Brain microvascular endothelial cell (primary cell): Measurements from ENCODE around the gene PDE11A.
A peak's percentile ranks its signal among the peaks of the same experiment; 100 is the strongest.

Experiments
- DNase-seq: peaks from one replicate; pipeline ENCODE4 v3.0.0-alpha.2; 2020
- H3K27ac ChIP-seq: fragments of 250-450 bp; sonication (Bioruptor Pico); 2 replicates; pipeline ENCODE4 v1.5.1; 2020; ENCODE audit warnings: mild to moderate bottlenecking, moderate library complexity
- H3K27me3 ChIP-seq: fragments of 250-450 bp; sonication (Bioruptor Pico); replicated peaks from 2 replicates; pipeline ENCODE4 v1.5.1; 2020; ENCODE audit warnings: mild to moderate bottlenecking
- H3K36me3 ChIP-seq: fragments of 250-450 bp; sonication (Bioruptor Pico); replicated peaks from 2 replicates; pipeline ENCODE4 v1.5.1; 2020; ENCODE audit warnings: mild to moderate bottlenecking
- H3K4me3 ChIP-seq: 2 replicates; pipeline ENCODE4 v1.5.1; 2011; ENCODE audit warnings: low read depth, mild to moderate bottlenecking, control low read depth, low read length, moderate library complexity
- CTCF ChIP-seq: IDR thresholded peaks from 2 replicates; pipeline ENCODE4 v1.5.1; 2011; ENCODE audit warnings: low read depth, mild to moderate bottlenecking, moderate library complexity, low read length, control low read depth, inconsistent platforms; ENCODE audit errors: missing control alignments
- in situ Hi-C: cut with HindIII; loops from 2 replicates; pipeline ENCODE4 v1.10.0; 2017; ENCODE audit warnings: low sequenced_read_pairs, low pct_ligation_motif_present

The PDE11A gene

GRCh38 chr2:177759443-177759842 is 313.1 kb downstream of the PDE11A start:
- in situ Hi-C loops: no loop called here
- DNase-seq: no peak
- no peak for TF ChIP-seq CTCF
- H3K27ac ChIP-seq: no peak overlapping the region
- no peak overlapping the region for H3K4me3 ChIP-seq
- peaks cover 3% of the 10 kb centered on the region for H3K27me3 ChIP-seq
- no peaks in the 10 kb centered on the region for H3K36me3 ChIP-seq

- Histone ChIP-seq H3K36me3 (no peaks in the 10 kb centered on the region), H3K4me3 (no peak overlapping the region), H3K27ac (no peak overlapping the region), H3K27me3 (peaks cover 3% of the 10 kb centered on the region)
- in situ Hi-C loops: no loop called here
- DNase-seq: peak; percentile 32
- TF ChIP-seq CTCF: peak; percentile 72
Observed at GRCh38 chr2:177758591-177759371, 313.8 kb downstream of the PDE11A start.

GRCh38 chr2:177756336-177756735 is 316.2 kb downstream of the PDE11A start:
- no peak overlapping the region for H3K27ac ChIP-seq
- H3K4me3 ChIP-seq: no peak overlapping the region
- in situ Hi-C loops: no loop called here
- H3K36me3 ChIP-seq: no peaks in the 10 kb centered on the region
- H3K27me3 ChIP-seq: peaks cover 3% of the 10 kb centered on the region
- no peak for DNase-seq
- no peak for TF ChIP-seq CTCF

- DNase-seq: no peak
- in situ Hi-C loops: no loop called here
- TF ChIP-seq CTCF: no peak
- Histone ChIP-seq H3K4me3 (no peak overlapping the region), H3K27me3 (peaks cover 2% of the 10 kb centered on the region), H3K36me3 (no peaks in the 10 kb centered on the region), H3K27ac (no peak overlapping the region)
Observed at GRCh38 chr2:177754492-177754873, 318.1 kb downstream of the PDE11A start.

- peak; percentile 85 for DNase-seq
- no peak for TF ChIP-seq CTCF
- no peak overlapping the region for H3K27ac ChIP-seq
- in situ Hi-C loops: no loop called here
- no peaks in the 10 kb centered on the region for H3K36me3 ChIP-seq
- no peak overlapping the region for H3K4me3 ChIP-seq
- peaks cover 2% of the 10 kb centered on the region for H3K27me3 ChIP-seq
Observed at GRCh38 chr2:177753682-177754491, 318.7 kb downstream of the PDE11A start.
